ENCODE data around the gene SMIM20. TPM values are rescaled to one million over a fixed set of nuclear protein-coding genes. Genes with fewer than 3 reads are reported as not detected.

The SMIM20 gene
- total RNA-seq, 1 experiment from 2014 or later, result 20.1 TPM

GRCh38 chr4:25873632-25874129 is 40.3 kb upstream of the SMIM20 start:
- BruUV-seq (replicated peaks), result no TSS peak
- Mint-ChIP-seq H3K9me3 (ENCODE audit: unreplicated experiment) (no peaks in the 10 kb centered on the region), H3K27ac (ENCODE audit: unreplicated experiment) (no peak overlapping the region), H3K4me3 (ENCODE audit: unreplicated experiment) (no peak overlapping the region), H3K36me3 (ENCODE audit: insufficient read depth, unreplicated experiment) (no peaks in the 10 kb centered on the region), H3K27me3 (ENCODE audit: insufficient read depth, unreplicated experiment) (no peaks in the 10 kb centered on the region), H3K4me1 (ENCODE audit: low read depth, unreplicated experiment) (no peaks in the 10 kb centered on the region)
- Histone ChIP-seq H3K9me3 (no peaks in the 10 kb centered on the region), H3K36me3 (ENCODE audit: control insufficient read depth, insufficient read depth, low read length) (no peaks in the 10 kb centered on the region), H3K4me3 (ENCODE audit: low read depth, low read length) (no peak overlapping the region), H3K4me1 (no peaks in the 10 kb centered on the region), H3K27me3 (replicated peaks; ENCODE audit: control insufficient read depth, insufficient read depth, low read length) (no peaks in the 10 kb centered on the region)
- DNase-seq, result no peak
- POLR2A ChIA-PET, result no interaction called here
- TF ChIP-seq CTCF (IDR thresholded peaks at IDR 0.05; ENCODE audit: insufficient read depth in 1 of 2, low read depth in 1 of 2, low read length in 1 of 2, severe bottlenecking in 1 of 2, unreplicated experiment in 1 of 2), result no peak
- CTCF ChIA-PET, result no interaction called here
- intact Hi-C loops (cut with micrococcal nuclease; ENCODE audit: unreplicated experiment), result no loop called here

- Histone ChIP-seq H3K4me3 (ENCODE audit: low read depth, low read length) (no peak overlapping the region), H3K36me3 (ENCODE audit: control insufficient read depth, insufficient read depth, low read length) (no peaks in the 10 kb centered on the region), H3K4me1 (no peaks in the 10 kb centered on the region), H3K27me3 (replicated peaks; ENCODE audit: control insufficient read depth, insufficient read depth, low read length) (no peaks in the 10 kb centered on the region), H3K9me3 (no peaks in the 10 kb centered on the region)
- Mint-ChIP-seq H3K36me3 (ENCODE audit: insufficient read depth, unreplicated experiment) (no peaks in the 10 kb centered on the region), H3K4me1 (ENCODE audit: low read depth, unreplicated experiment) (no peaks in the 10 kb centered on the region), H3K4me3 (ENCODE audit: unreplicated experiment) (no peak overlapping the region), H3K27ac (ENCODE audit: unreplicated experiment) (no peak overlapping the region), H3K27me3 (ENCODE audit: insufficient read depth, unreplicated experiment) (peaks cover 1% of the 10 kb centered on the region), H3K9me3 (ENCODE audit: unreplicated experiment) (no peaks in the 10 kb centered on the region)
- CTCF ChIA-PET, result no interaction called here
- no peak for DNase-seq
- POLR2A ChIA-PET, result no interaction called here
- no peak for TF ChIP-seq CTCF (IDR thresholded peaks at IDR 0.05; ENCODE audit: insufficient read depth in 1 of 2, low read depth in 1 of 2, low read length in 1 of 2, severe bottlenecking in 1 of 2, unreplicated experiment in 1 of 2)
- intact Hi-C loops (cut with micrococcal nuclease; ENCODE audit: unreplicated experiment), result no loop called here
- BruUV-seq (replicated peaks), result no TSS peak
Measured at GRCh38 chr4:25874655-25875054, 39.4 kb upstream of the SMIM20 start.

GRCh38 chr4:25875281-25875745 is 38.7 kb upstream of the SMIM20 start:
- ChIA-PET CTCF (no interaction called here), POLR2A (no interaction called here)
- Mint-ChIP-seq H3K36me3 (ENCODE audit: insufficient read depth, unreplicated experiment) (no peaks in the 10 kb centered on the region), H3K9me3 (ENCODE audit: unreplicated experiment) (no peaks in the 10 kb centered on the region), H3K4me3 (ENCODE audit: unreplicated experiment) (no peak overlapping the region), H3K27me3 (ENCODE audit: insufficient read depth, unreplicated experiment) (peaks cover 4% of the 10 kb centered on the region), H3K4me1 (ENCODE audit: low read depth, unreplicated experiment) (no peaks in the 10 kb centered on the region), H3K27ac (ENCODE audit: unreplicated experiment) (no peak overlapping the region)
- intact Hi-C loops (cut with micrococcal nuclease; ENCODE audit: unreplicated experiment), result no loop called here
- Histone ChIP-seq H3K4me3 (ENCODE audit: low read depth, low read length) (no peak overlapping the region), H3K9me3 (no peaks in the 10 kb centered on the region), H3K36me3 (ENCODE audit: control insufficient read depth, insufficient read depth, low read length) (no peaks in the 10 kb centered on the region), H3K27me3 (replicated peaks; ENCODE audit: control insufficient read depth, insufficient read depth, low read length) (no peaks in the 10 kb centered on the region), H3K4me1 (no peaks in the 10 kb centered on the region)
- no peak for TF ChIP-seq CTCF (IDR thresholded peaks at IDR 0.05; ENCODE audit: insufficient read depth in 1 of 2, low read depth in 1 of 2, low read length in 1 of 2, severe bottlenecking in 1 of 2, unreplicated experiment in 1 of 2)
- DNase-seq, result no peak
- no TSS peak for BruUV-seq (replicated peaks)
